ENCODE measurements around the gene ST3GAL3.

GRCh38 chr1:43799656-43800635, 92.6 kb downstream of the ST3GAL3 start:
- TF ChIP-seq CTCF (IDR thresholded peaks at IDR 0.05) (no peak), POLR2A (IDR thresholded peaks at IDR 0.05) (no peak), EP300 (IDR thresholded peaks at IDR 0.05) (no peak), POLR2AphosphoS5 (IDR thresholded peaks at IDR 0.05) (no peak)
